B cell (primary cell): ENCODE data around the gene NFE2L1. TPM values are rescaled to one million over a fixed set of nuclear protein-coding genes. Genes with fewer than 3 reads are reported as not detected.

ENCODE experiments used
- ATAC-seq: fragments of 200-7000 bp; cut with Tn5 transposase; one replicate; pipeline ENCODE4 v1.10.0; 2021; ENCODE audit warnings: low read depth, mild to moderate bottlenecking, moderate number of reproducible peaks, moderate library complexity
- CTCF ChIA-PET: fragments of 350-600 bp; sonication (Branson Sonifier 250); formaldehyde crosslinking; loops from one replicate; lab custom pipeline; 2021; ENCODE audit warnings: antibody characterized with exemption, inconsistent platforms; lab: Charles Lee
- POLR2A ChIA-PET: fragments of 350-600 bp; sonication (Branson Sonifier 250); formaldehyde crosslinking; loops from one replicate; lab custom pipeline; 2021; ENCODE audit warnings: antibody characterized with exemption; lab: Charles Lee
- DNase-seq: peaks from one replicate; pipeline ENCODE4 v3.0.0; 2013
- H2AFZ ChIP-seq: 2 replicates; pipeline ENCODE4 v1.6.1; 2012; ENCODE audit warnings: mild to moderate bottlenecking, low read depth, low read length; ENCODE audit not compliant: insufficient read depth, poor library complexity, severe bottlenecking
- H3K27ac ChIP-seq, 2 donors: 1 replicate in 1 of 2; 2 replicates in 1 of 2; pipeline ENCODE4 v1.5.1; 2012 to 2013; ENCODE audit warnings: low read length in 2 of 2, mild to moderate bottlenecking in 2 of 2, moderate library complexity in 1 of 2
- H3K27me3 ChIP-seq, 4 experiments: fragments of 200-600 bp in 1 of 4; sonication (generic) in 1 of 4; replicated peaks in 1 of 4; 1 replicate in 2 of 4; 2 replicates in 2 of 4; pipeline versions ENCODE4 v1.6.1 to v1.7.0; 2013 to 2016; ENCODE audit warnings: low read length in 3 of 4, mild to moderate bottlenecking in 2 of 4, mixed read lengths in 1 of 4, moderate library complexity in 1 of 4; ENCODE audit not compliant: insufficient read depth in 4 of 4, control insufficient read depth in 3 of 4; ENCODE audit errors: control extremely low read depth in 1 of 4
- H3K36me3 ChIP-seq, 2 experiments: replicated peaks in 1 of 2; 1 replicate in 1 of 2; 2 replicates in 1 of 2; pipeline versions ENCODE4 v1.6.1 to v1.7.1; 2013; ENCODE audit warnings: low read length in 1 of 2; ENCODE audit not compliant: insufficient read depth in 2 of 2, control insufficient read depth in 1 of 2; ENCODE audit errors: control extremely low read depth in 1 of 2, extremely low read depth in 1 of 2
- H3K4me1 ChIP-seq, 2 donors: fragments of 200-600 bp in 1 of 2; sonication (generic) in 1 of 2; 1 replicate in 1 of 2; 2 replicates in 1 of 2; pipeline versions ENCODE4 v1.5.1 to v1.6.1; 2013 to 2017; ENCODE audit warnings: low read length in 2 of 2; ENCODE audit not compliant: control insufficient read depth in 2 of 2, insufficient read depth in 2 of 2
- H3K4me2 ChIP-seq: replicated peaks from 2 replicates; pipeline ENCODE3; 2012; ENCODE audit warnings: mild to moderate bottlenecking, low read depth, low read length; ENCODE audit not compliant: poor library complexity, severe bottlenecking
- H3K4me3 ChIP-seq, 5 experiments: fragments of 200-600 bp in 1 of 5; sonication (generic) in 1 of 5; 1 replicate in 3 of 5; 2 replicates in 2 of 5; pipeline versions ENCODE4 v1.5.1 to v1.7.0; 2011 to 2016; ENCODE audit warnings: low read length in 4 of 5, mild to moderate bottlenecking in 4 of 5, low read depth in 2 of 5, control low read depth in 1 of 5, moderate library complexity in 1 of 5; ENCODE audit not compliant: insufficient read depth in 1 of 5; ENCODE audit errors: control extremely low read depth in 1 of 5, extremely low read depth in 1 of 5
- H3K79me2 ChIP-seq: fragments of 200-600 bp; sonication (generic); one replicate; pipeline ENCODE4 v1.6.0; 2016; ENCODE audit warnings: low read length; ENCODE audit not compliant: control insufficient read depth, insufficient read depth
- H3K9ac ChIP-seq: fragments of 200-600 bp; sonication (generic); 2 replicates; pipeline ENCODE4 v1.6.1; 2017; ENCODE audit warnings: mild to moderate bottlenecking, low read length, moderate library complexity
- H3K9me3 ChIP-seq, 3 donors: one replicate each; pipeline versions ENCODE4 v1.6.1 to v1.7.1; 2013; ENCODE audit warnings: low read length in 2 of 3; ENCODE audit not compliant: control insufficient read depth in 2 of 3, insufficient read depth in 1 of 3; ENCODE audit errors: control extremely low read depth in 1 of 3
- H4K20me1 ChIP-seq: 2 replicates; pipeline ENCODE4 v1.6.0; 2012; ENCODE audit warnings: mild to moderate bottlenecking, low read length; ENCODE audit not compliant: insufficient read depth, control insufficient read depth, poor library complexity, severe bottlenecking
- H3K27ac Mint-ChIP-seq: one replicate; pipeline ENCODE4 v1.8.0; 2021; ENCODE audit warnings: mixed read lengths
- H3K27me3 Mint-ChIP-seq: one replicate; pipeline ENCODE4 v1.8.0; 2021; ENCODE audit warnings: mixed read lengths
- H3K4me1 Mint-ChIP-seq: one replicate; pipeline ENCODE4 v1.8.0; 2021; ENCODE audit warnings: mixed read lengths
- H3K4me3 Mint-ChIP-seq: one replicate; pipeline ENCODE4 v1.8.0; 2021; ENCODE audit warnings: mixed read lengths
- H3K9me3 Mint-ChIP-seq: one replicate; pipeline ENCODE4 v1.8.0; 2022; ENCODE audit warnings: mixed read lengths; ENCODE audit not compliant: insufficient read depth
- CTCF ChIP-seq: fragments of 200-600 bp; IDR thresholded peaks from one replicate; pipeline ENCODE4 v1.8.0; 2022; ENCODE audit warnings: antibody characterized with exemption, mild to moderate bottlenecking
- EZH2 ChIP-seq: IDR thresholded peaks from 2 replicates; pipeline ENCODE4 v1.6.1; 2012; ENCODE audit warnings: borderline replicate concordance, low read depth, mild to moderate bottlenecking, moderate library complexity, low read length; ENCODE audit not compliant: insufficient read depth, poor library complexity, severe bottlenecking
- WGBS: methylation state at CpG from one replicate; pipeline ENCODE4 v1.1.5; 2013; ENCODE audit warnings: missing lambda C conversion rate; ENCODE audit not compliant: insufficient coverage; 5-methylcytosine and 5-hydroxymethylcytosine counted together
- intact Hi-C: fragments of 100-400 bp; cut with micrococcal nuclease; formaldehyde crosslinking; loops from one replicate; pipeline ENCODE4 v1.10.0; 2022
- polyA plus RNA-seq: library from polyadenylated mRNA; depleted of rRNA; stranded (reverse); fragments of >200 nt; gene quantifications from 2 replicates; pipeline ENCODE4 v1.2.3, GENCODE V29; 2012
- total RNA-seq, 2 donors: library from RNA; stranded (reverse); fragments of 120-200 nt in 1 of 2; gene quantifications; 1 replicate in 1 of 2; 2 replicates in 1 of 2; pipeline versions ENCODE4 v1.2.3 to v1.2.4, GENCODE V29; 2013 to 2022

Gene NFE2L1
- total and polyA plus RNA-seq, 2 donors (not counting 1 experiment from before 2014, with no cell fraction given), result 25.2 to 66.4 TPM

GRCh38 chr17:48002266-48002915, 45.8 kb upstream of the NFE2L1 start:
- WGBS, result 19% methylated on average over 3 of the region's 4 CpGs
- Histone ChIP-seq H2AFZ (no peak overlapping the region), H3K79me2 (no peaks in the 10 kb centered on the region), H4K20me1 (no peaks in the 10 kb centered on the region), H3K9ac (no peak overlapping the region), H3K4me3 (no peak overlapping the region), H3K27ac (no peak overlapping the region), H3K4me2 (no peak overlapping the region), H3K36me3 (no peaks in the 10 kb centered on the region), H3K4me1 (no peaks in the 10 kb centered on the region), H3K27me3 (peaks cover 0 to 9% (median 0%) of the 10 kb centered on the region in 4 experiments), H3K9me3 (no peaks in the 10 kb centered on the region)
- TF ChIP-seq CTCF (no peak), EZH2 (no peak)
- DNase-seq, result no peak
- intact Hi-C loops, result no loop called here
- CTCF ChIA-PET, result interaction anchor here (0.5 to 1.4 kb wide), 3 partner anchors 9 to 116 kb away, joined by 3 to 4 read pairs (median 3); no protein-coding TSS in a partner anchor
- peaks cover 13% of the 10 kb centered on the region for H3K27me3 Mint-ChIP-seq
- no peaks in the 10 kb centered on the region for H3K9me3 Mint-ChIP-seq
- H3K27ac Mint-ChIP-seq, result no peak overlapping the region
- POLR2A ChIA-PET, result no interaction called here
- ATAC-seq, result no peak
- no peak overlapping the region for H3K4me3 Mint-ChIP-seq
- peaks cover 4% of the 10 kb centered on the region for H3K4me1 Mint-ChIP-seq

- ChIA-PET POLR2A (no interaction called here), CTCF (interaction anchor here (1.0 to 1.4 kb wide), 4 partner anchors 8 to 54 kb away, joined by 3 to 4 read pairs (median 4); no protein-coding TSS in a partner anchor)
- no peak overlapping the region for H3K4me2 ChIP-seq
- H3K9me3 ChIP-seq, result no peaks in the 10 kb centered on the region
- H3K79me2 ChIP-seq, result no peaks in the 10 kb centered on the region
- no peak overlapping the region for H3K4me3 ChIP-seq
- DNase-seq (no peak), ATAC-seq (no peak)
- intact Hi-C loops, result no loop called here
- H3K4me1 ChIP-seq, result no peaks in the 10 kb centered on the region
- H3K27me3 ChIP-seq, result peaks cover 0 to 7% (median 0%) of the 10 kb centered on the region in 4 experiments
- Mint-ChIP-seq H3K4me1 (peaks cover 4% of the 10 kb centered on the region), H3K4me3 (no peak overlapping the region), H3K27me3 (peaks cover 13% of the 10 kb centered on the region), H3K27ac (no peak overlapping the region), H3K9me3 (no peaks in the 10 kb centered on the region)
- no peak overlapping the region for H3K9ac ChIP-seq
- WGBS, result 91% methylated on average over 6 of the region's 7 CpGs
- no peaks in the 10 kb centered on the region for H4K20me1 ChIP-seq
- no peak for TF ChIP-seq EZH2
- no peak for TF ChIP-seq CTCF
- H3K27ac ChIP-seq, result no peak overlapping the region
- no peak overlapping the region for H2AFZ ChIP-seq
- H3K36me3 ChIP-seq, result no peaks in the 10 kb centered on the region
These were observed 45.2 kb upstream of the NFE2L1 start for GRCh38 chr17:48002916-48003416.
